HCT116 (cell line): ENCODE results near the gene TAS2R60. TPM values are rescaled to one million over a fixed set of nuclear protein-coding genes. Genes with fewer than 3 reads are reported as not detected.
A peak's percentile ranks its signal among the peaks of the same experiment; 100 is the strongest.

ENCODE experiments used
- ATAC-seq: fragments of 200-7000 bp; cut with Tn5 transposase; 2 replicates; pipeline ENCODE4 v1.9.1; 2020; ENCODE audit warnings: mild to moderate bottlenecking, moderate library complexity
- BruUV-seq: library from RNA; stranded (reverse); fragments of 400-500 nt; replicated peaks from 2 replicates; lab custom pipeline; 2021; lab: Mats Ljungman, UMichigan
- CTCF ChIA-PET: fragments of 300-600 bp; sonication (Branson Sonifier 250); formaldehyde crosslinking; loops from one replicate; lab custom pipeline; 2021; ENCODE audit warnings: antibody characterized with exemption; lab: Charles Lee
- POLR2A ChIA-PET: fragments of 300-600, 350-600 bp; sonication (Branson Sonifier 250); formaldehyde crosslinking; loops from one replicate; lab custom pipeline; 2021; ENCODE audit warnings: antibody characterized with exemption; lab: Charles Lee
- RAD21 ChIA-PET, 2 experiments: fragments of 300-600 bp; sonication (Branson Sonifier 250); formaldehyde crosslinking; loops; one replicate each; lab custom pipeline; 2023; ENCODE audit warnings: low total read pairs in 2 of 2; ENCODE audit not compliant: uncharacterized antibody in 2 of 2, unreplicated experiment in 2 of 2, low non-redundant PET in 1 of 2; lab: Charles Lee
- DNase-seq: peaks from one replicate; pipeline ENCODE4 v3.0.0-alpha.2; 2010; ENCODE audit warnings: low read depth, low spot score
- H2AFZ ChIP-seq: fragments of 200-600 bp; shearing (Covaris generic), sonication (generic); 2 replicates; pipeline ENCODE4 v1.6.1; 2017; ENCODE audit warnings: low read depth, mixed run types, mixed read lengths, antibody characterized with exemption, low read length; ENCODE audit not compliant: poor library complexity, severe bottlenecking
- H3K27ac ChIP-seq: 2 replicates; pipeline ENCODE4 v1.5.1; 2012; ENCODE audit warnings: low read depth, low read length
- H3K27me3 ChIP-seq: fragments of 200-600 bp; sonication (generic); 2 replicates; pipeline ENCODE4 v1.6.1; 2016; ENCODE audit warnings: mixed run types, low read length, mixed read lengths; ENCODE audit not compliant: insufficient read depth
- H3K36me3 ChIP-seq, 2 experiments: fragments of 200-500 bp in 1 of 2; fragments of 200-600 bp in 1 of 2; sonication (Bioruptor generic) in 1 of 2; sonication (generic) in 1 of 2; 2 replicates each; pipeline versions ENCODE4 v1.5.1 to v1.6.1; 2014 to 2016; ENCODE audit warnings: low read length in 2 of 2, inconsistent platforms in 1 of 2, mixed read lengths in 1 of 2, mixed run types in 1 of 2; ENCODE audit not compliant: insufficient read depth in 2 of 2, control insufficient read depth in 1 of 2
- H3K4me1 ChIP-seq, 2 experiments: fragments of 200-600 bp in 1 of 2; sonication (generic) in 1 of 2; 2 replicates each; pipeline versions ENCODE4 v1.5.1 to v1.6.1; 2012 to 2017; ENCODE audit warnings: low read length in 2 of 2, inconsistent platforms in 1 of 2, mild to moderate bottlenecking in 1 of 2, mixed read lengths in 1 of 2, mixed run types in 1 of 2, moderate library complexity in 1 of 2; ENCODE audit not compliant: insufficient read depth in 2 of 2, control insufficient read depth in 1 of 2
- H3K4me2 ChIP-seq: fragments of 200-600 bp; sonication (generic); 2 replicates; pipeline ENCODE4 v1.6.1; 2017; ENCODE audit warnings: mixed run types, low read length, mixed read lengths
- H3K4me3 ChIP-seq, 2 experiments: fragments of 200-600 bp in 1 of 2; sonication (generic) in 1 of 2; replicated peaks in 1 of 2; 2 replicates each; pipeline ENCODE4 v1.5.1; 2011 to 2016; ENCODE audit warnings: low read length in 2 of 2, control low read depth in 1 of 2, low read depth in 1 of 2, mild to moderate bottlenecking in 1 of 2, mixed read lengths in 1 of 2, mixed run types in 1 of 2
- H3K79me2 ChIP-seq: fragments of 200-600 bp; sonication (generic); 2 replicates; pipeline ENCODE4 v1.6.1; 2017; ENCODE audit warnings: mild to moderate bottlenecking, mixed run types, low read length, moderate library complexity, mixed read lengths; ENCODE audit not compliant: insufficient read depth
- H3K9ac ChIP-seq: fragments of 200-600 bp; sonication (generic); 2 replicates; pipeline ENCODE4 v1.6.1; 2016; ENCODE audit warnings: low read length, mixed read lengths
- H3K9me2 ChIP-seq: fragments of 200-600 bp; sonication (generic), shearing (Covaris generic); 2 replicates; pipeline ENCODE4 v1.6.1; 2017; ENCODE audit warnings: mixed run types, mild to moderate bottlenecking, moderate library complexity; ENCODE audit not compliant: insufficient read depth
- H3K9me3 ChIP-seq, 2 experiments: fragments of 200-500 bp in 1 of 2; fragments of 200-600 bp in 1 of 2; sonication (Bioruptor generic) in 1 of 2; sonication (generic) in 1 of 2; 2 replicates each; pipeline ENCODE4 v1.6.1; 2014 to 2017; ENCODE audit warnings: low read length in 2 of 2, mixed read lengths in 2 of 2, inconsistent platforms in 1 of 2, low read depth in 1 of 2, mild to moderate bottlenecking in 1 of 2, mixed run types in 1 of 2, moderate library complexity in 1 of 2; ENCODE audit not compliant: control insufficient read depth in 1 of 2, insufficient read depth in 1 of 2
- H4K20me1 ChIP-seq: fragments of 200-600 bp; sonication (generic), shearing (Covaris generic); 2 replicates; pipeline ENCODE4 v1.6.1; 2017; ENCODE audit warnings: mixed run types, mild to moderate bottlenecking, moderate library complexity; ENCODE audit not compliant: insufficient read depth
- CBX3 ChIP-seq: IDR thresholded peaks from 2 replicates; pipeline ENCODE4 v1.6.1; 2012; ENCODE audit warnings: low read depth
- ELF1 ChIP-seq: IDR thresholded peaks from 2 replicates; pipeline ENCODE4 v1.6.1; 2012; ENCODE audit warnings: low read depth, borderline replicate concordance
- EZH2phosphoT487 ChIP-seq: fragments of 200-600 bp; IDR thresholded peaks from 2 replicates; pipeline ENCODE4 v1.6.1; 2018; ENCODE audit warnings: antibody characterized with exemption, borderline replicate concordance
- FOSL1 ChIP-seq: IDR thresholded peaks from 2 replicates; pipeline ENCODE4 v1.6.1; 2012; ENCODE audit warnings: low read depth
- RAD21 ChIP-seq: IDR thresholded peaks from 2 replicates; pipeline ENCODE4 v1.6.1; 2012; ENCODE audit warnings: low read depth, mild to moderate bottlenecking
- SIN3A ChIP-seq: IDR thresholded peaks from 2 replicates; pipeline ENCODE4 v1.6.1; 2012; ENCODE audit warnings: low read depth
- TCF7L2 ChIP-seq: IDR thresholded peaks from 2 replicates; pipeline ENCODE4 v1.7.0; 2011; ENCODE audit warnings: borderline replicate concordance, inconsistent platforms; ENCODE audit not compliant: insufficient read depth, insufficient read length; ENCODE audit errors: extremely low read depth
- YY1 ChIP-seq: IDR thresholded peaks from 2 replicates; pipeline ENCODE4 v1.6.1; 2011; ENCODE audit warnings: low read length, low read depth, moderate library complexity, mild to moderate bottlenecking; ENCODE audit not compliant: insufficient replicate concordance; ENCODE audit errors: extremely low read depth
- intact Hi-C: fragments of 100-400 bp; cut with micrococcal nuclease; formaldehyde crosslinking; loops from 2 replicates; pipeline ENCODE4 v1.10.0; 2022
- total RNA-seq: library from RNA; stranded (reverse); gene quantifications from one replicate; pipeline ENCODE4 v1.2.1, GENCODE V29; 2021; ENCODE audit not compliant: unreplicated experiment
- TF ChIP-seq, protein P1 (sequence below): IDR thresholded peaks from 2 replicates; pipeline ENCODE4 v1.6.1; 2011; ENCODE audit warnings: mild to moderate bottlenecking, low read length, moderate library complexity; ENCODE audit not compliant: insufficient replicate concordance; ENCODE audit errors: extremely low read depth
- TF ChIP-seq, protein P2 (sequence below), 3 experiments: fragments of 200-600 bp in 1 of 3; sonication (generic) in 1 of 3; IDR thresholded peaks in 2 of 3; conservative IDR thresholded peaks in 1 of 3; 2 replicates each; pipeline ENCODE4 v1.5.1; 2012 to 2017; ENCODE audit warnings: low read depth in 2 of 3, low read length in 2 of 3, antibody characterized with exemption in 1 of 3, borderline replicate concordance in 1 of 3, control low read depth in 1 of 3, mild to moderate bottlenecking in 1 of 3, mixed read lengths in 1 of 3, mixed run types in 1 of 3, moderate library complexity in 1 of 3; ENCODE audit not compliant: insufficient read depth in 1 of 3
- TF ChIP-seq, protein P3 (sequence below): IDR thresholded peaks from 2 replicates; pipeline ENCODE4 v1.6.1; 2012

TAS2R60 gene
- total RNA-seq, 1 experiment from 2014 or later: not detected

DNA sequence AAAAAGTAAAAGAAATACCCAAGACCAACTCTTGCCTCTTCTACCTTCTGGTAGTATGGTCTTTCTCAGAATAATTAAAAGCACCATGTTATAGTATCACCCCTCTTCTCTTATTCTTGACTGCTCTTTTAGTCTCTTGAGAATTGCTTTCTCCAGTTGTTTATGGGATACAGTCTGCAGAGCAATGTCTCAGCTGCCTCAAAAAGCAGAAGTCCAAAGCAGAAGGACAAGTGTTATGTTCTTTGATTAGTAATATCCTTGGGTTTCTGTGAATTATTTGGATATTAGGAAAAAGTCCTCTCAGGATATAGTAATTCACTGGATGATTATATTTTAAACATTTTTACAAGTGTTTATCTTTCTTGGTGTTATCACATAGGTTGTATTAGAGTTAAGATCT is 41.8 kb downstream of the TAS2R60 start:
- ChIA-PET CTCF (no interaction called here), POLR2A (no interaction called here), RAD21 (no interaction called here)
- Histone ChIP-seq H3K27me3 (no peaks in the 10 kb centered on the region), H3K9ac (no peak overlapping the region), H3K4me1 (peaks cover 0 to 5% of the 10 kb centered on the region in 2 experiments; a peak in 1 of 4 replicates), H3K4me3 (no peak overlapping the region), H3K9me3 (no peaks in the 10 kb centered on the region), H3K27ac (no peak overlapping the region), H3K79me2 (no peaks in the 10 kb centered on the region), H3K4me2 (no peak overlapping the region), H3K9me2 (no peaks in the 10 kb centered on the region; the same call in 1 of the 2 replicates), H3K36me3 (no peaks in the 10 kb centered on the region), H2AFZ (peak overlapping the region; percentile 48), H4K20me1 (no peaks in the 10 kb centered on the region)
- TF ChIP-seq FOSL1 (no peak), EZH2phosphoT487 (no peak), SIN3A (no peak), TCF7L2 (no peak), CBX3 (no peak), RAD21 (no peak), YY1 (no peak), ELF1 (no peak)
- TF ChIP-seq, protein P1, sequence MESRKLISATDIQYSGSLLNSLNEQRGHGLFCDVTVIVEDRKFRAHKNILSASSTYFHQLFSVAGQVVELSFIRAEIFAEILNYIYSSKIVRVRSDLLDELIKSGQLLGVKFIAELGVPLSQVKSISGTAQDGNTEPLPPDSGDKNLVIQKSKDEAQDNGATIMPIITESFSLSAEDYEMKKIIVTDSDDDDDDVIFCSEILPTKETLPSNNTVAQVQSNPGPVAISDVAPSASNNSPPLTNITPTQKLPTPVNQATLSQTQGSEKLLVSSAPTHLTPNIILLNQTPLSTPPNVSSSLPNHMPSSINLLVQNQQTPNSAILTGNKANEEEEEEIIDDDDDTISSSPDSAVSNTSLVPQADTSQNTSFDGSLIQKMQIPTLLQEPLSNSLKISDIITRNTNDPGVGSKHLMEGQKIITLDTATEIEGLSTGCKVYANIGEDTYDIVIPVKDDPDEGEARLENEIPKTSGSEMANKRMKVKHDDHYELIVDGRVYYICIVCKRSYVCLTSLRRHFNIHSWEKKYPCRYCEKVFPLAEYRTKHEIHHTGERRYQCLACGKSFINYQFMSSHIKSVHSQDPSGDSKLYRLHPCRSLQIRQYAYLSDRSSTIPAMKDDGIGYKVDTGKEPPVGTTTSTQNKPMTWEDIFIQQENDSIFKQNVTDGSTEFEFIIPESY: no peak
- TF ChIP-seq, protein P2, sequence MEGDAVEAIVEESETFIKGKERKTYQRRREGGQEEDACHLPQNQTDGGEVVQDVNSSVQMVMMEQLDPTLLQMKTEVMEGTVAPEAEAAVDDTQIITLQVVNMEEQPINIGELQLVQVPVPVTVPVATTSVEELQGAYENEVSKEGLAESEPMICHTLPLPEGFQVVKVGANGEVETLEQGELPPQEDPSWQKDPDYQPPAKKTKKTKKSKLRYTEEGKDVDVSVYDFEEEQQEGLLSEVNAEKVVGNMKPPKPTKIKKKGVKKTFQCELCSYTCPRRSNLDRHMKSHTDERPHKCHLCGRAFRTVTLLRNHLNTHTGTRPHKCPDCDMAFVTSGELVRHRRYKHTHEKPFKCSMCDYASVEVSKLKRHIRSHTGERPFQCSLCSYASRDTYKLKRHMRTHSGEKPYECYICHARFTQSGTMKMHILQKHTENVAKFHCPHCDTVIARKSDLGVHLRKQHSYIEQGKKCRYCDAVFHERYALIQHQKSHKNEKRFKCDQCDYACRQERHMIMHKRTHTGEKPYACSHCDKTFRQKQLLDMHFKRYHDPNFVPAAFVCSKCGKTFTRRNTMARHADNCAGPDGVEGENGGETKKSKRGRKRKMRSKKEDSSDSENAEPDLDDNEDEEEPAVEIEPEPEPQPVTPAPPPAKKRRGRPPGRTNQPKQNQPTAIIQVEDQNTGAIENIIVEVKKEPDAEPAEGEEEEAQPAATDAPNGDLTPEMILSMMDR (IDR thresholded peaks at IDR 0.05 in 2 of 3, conservative IDR thresholded peaks at IDR 0.05 in 1 of 3; ENCODE audit: borderline replicate concordance in 1 of 3, insufficient read depth in 1 of 3, low read depth in 2 of 3, low read length in 2 of 3): no peak
- TF ChIP-seq, protein P3, sequence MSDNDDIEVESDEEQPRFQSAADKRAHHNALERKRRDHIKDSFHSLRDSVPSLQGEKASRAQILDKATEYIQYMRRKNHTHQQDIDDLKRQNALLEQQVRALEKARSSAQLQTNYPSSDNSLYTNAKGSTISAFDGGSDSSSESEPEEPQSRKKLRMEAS: no peak
- intact Hi-C loops: no loop called here
- ATAC-seq (no peak), DNase-seq (no peak)
- BruUV-seq: no TSS peak
